Measurements from ENCODE around the gene ATXN1.

The ATXN1 gene

GRCh38 chr6:16760516-16761470 is at the start of gene ATXN1:
Gene ATXN1, minus strand, starts transcription at chr6:16761460.
- Histone ChIP-seq H4K20me1 (peaks cover 9% of the 10 kb centered on the region), H3K4me2 (peak within 1 kb of the TSS; percentile 95), H3K9ac (peak within 1 kb of the TSS; percentile 79), H3K4me3 (peak within 1 kb of the TSS; percentile 83), H3K4me1 (peaks cover 34% of the 10 kb centered on the region), H3K27me3 (no peaks in the 10 kb centered on the region), H3K27ac (peak within 1 kb of the TSS; percentile 62), H3K9me3 (no peaks in the 10 kb centered on the region), H3K36me3 (no peaks in the 10 kb centered on the region)
- no peak for TF ChIP-seq Cebpa-rat (IDR thresholded peaks at IDR 0.05)

- Histone ChIP-seq H3K36me3 (no peaks in the 10 kb centered on the region), H3K4me2 (no peak overlapping the region), H3K9ac (no peak overlapping the region), H3K4me3 (no peak overlapping the region), H4K20me1 (no peaks in the 10 kb centered on the region), H3K9me3 (peaks cover 52% of the 10 kb centered on the region), H3K27ac (no peak overlapping the region), H3K4me1 (no peaks in the 10 kb centered on the region), H3K27me3 (no peaks in the 10 kb centered on the region)
- TF ChIP-seq Cebpa-rat (IDR thresholded peaks at IDR 0.05): no peak
These were observed 49.2 kb upstream of the ATXN1 start for GRCh38 chr6:16810411-16810810.

GRCh38 chr6:16809753-16810358 is 48.6 kb upstream of the ATXN1 start:
- H3K27me3 ChIP-seq: no peaks in the 10 kb centered on the region
- no peaks in the 10 kb centered on the region for H4K20me1 ChIP-seq
- H3K4me2 ChIP-seq: no peak overlapping the region
- no peaks in the 10 kb centered on the region for H3K4me1 ChIP-seq
- no peak overlapping the region for H3K27ac ChIP-seq
- no peak overlapping the region for H3K9ac ChIP-seq
- H3K36me3 ChIP-seq: no peaks in the 10 kb centered on the region
- H3K4me3 ChIP-seq: no peak overlapping the region
- no peak for TF ChIP-seq Cebpa-rat (IDR thresholded peaks at IDR 0.05)
- H3K9me3 ChIP-seq: peaks cover 52% of the 10 kb centered on the region

GRCh38 chr6:16807956-16808355 is 46.7 kb upstream of the ATXN1 start:
- H4K20me1 ChIP-seq: no peaks in the 10 kb centered on the region
- no peaks in the 10 kb centered on the region for H3K4me1 ChIP-seq
- peaks cover 35% of the 10 kb centered on the region for H3K9me3 ChIP-seq
- H3K27me3 ChIP-seq: no peaks in the 10 kb centered on the region
- no peak overlapping the region for H3K27ac ChIP-seq
- no peak overlapping the region for H3K9ac ChIP-seq
- H3K4me3 ChIP-seq: no peak overlapping the region
- H3K4me2 ChIP-seq: no peak overlapping the region
- no peaks in the 10 kb centered on the region for H3K36me3 ChIP-seq
- no peak for TF ChIP-seq Cebpa-rat (IDR thresholded peaks at IDR 0.05)

- Histone ChIP-seq H3K9me3 (peaks cover 21% of the 10 kb centered on the region), H3K4me2 (no peak overlapping the region), H3K27ac (no peak overlapping the region), H3K9ac (no peak overlapping the region), H3K4me1 (no peaks in the 10 kb centered on the region), H3K36me3 (no peaks in the 10 kb centered on the region), H3K27me3 (no peaks in the 10 kb centered on the region), H4K20me1 (no peaks in the 10 kb centered on the region), H3K4me3 (no peak overlapping the region)
- TF ChIP-seq Cebpa-rat (IDR thresholded peaks at IDR 0.05): no peak
These were observed 45.1 kb upstream of the ATXN1 start for GRCh38 chr6:16806363-16806762.

GRCh38 chr6:16805243-16805950 is 44.1 kb upstream of the ATXN1 start:
- Histone ChIP-seq H3K9ac (no peak overlapping the region), H3K4me3 (no peak overlapping the region), H3K4me1 (no peaks in the 10 kb centered on the region), H3K27me3 (no peaks in the 10 kb centered on the region), H4K20me1 (no peaks in the 10 kb centered on the region), H3K36me3 (no peaks in the 10 kb centered on the region), H3K4me2 (no peak overlapping the region), H3K27ac (no peak overlapping the region), H3K9me3 (peaks cover 15% of the 10 kb centered on the region)
- TF ChIP-seq Cebpa-rat (IDR thresholded peaks at IDR 0.05): no peak

- TF ChIP-seq Cebpa-rat (IDR thresholded peaks at IDR 0.05): no peak
- Histone ChIP-seq H3K9ac (no peak overlapping the region), H3K9me3 (peaks cover 9% of the 10 kb centered on the region), H3K4me1 (no peaks in the 10 kb centered on the region), H3K27me3 (no peaks in the 10 kb centered on the region), H3K27ac (no peak overlapping the region), H3K36me3 (no peaks in the 10 kb centered on the region), H3K4me3 (no peak overlapping the region), H3K4me2 (no peak overlapping the region), H4K20me1 (no peaks in the 10 kb centered on the region)
These were observed 43.4 kb upstream of the ATXN1 start for GRCh38 chr6:16804546-16805242.

- H3K27ac ChIP-seq: no peak overlapping the region
- no peak overlapping the region for H3K9ac ChIP-seq
These were observed 42.3 kb upstream of the ATXN1 start for GRCh38 chr6:16803294-16804200.

More at GRCh38 chr6:16803294-16804200, 42.3 kb upstream of the ATXN1 start:
- Histone ChIP-seq H3K4me3 (no peak overlapping the region), H4K20me1 (no peaks in the 10 kb centered on the region), H3K27me3 (no peaks in the 10 kb centered on the region), H3K36me3 (no peaks in the 10 kb centered on the region), H3K4me2 (no peak overlapping the region), H3K4me1 (no peaks in the 10 kb centered on the region), H3K9me3 (no peaks in the 10 kb centered on the region)
- TF ChIP-seq Cebpa-rat (IDR thresholded peaks at IDR 0.05): no peak

Measured in BLaER1 (cell line).